GM10847 (cell line): ENCODE measurements around the gene LGALS8.

Source experiments
- POLR2A ChIP-seq: IDR thresholded peaks from 2 replicates; pipeline ENCODE4 v1.6.1; 2011; ENCODE audit not compliant: insufficient read length; ENCODE audit errors: extremely low read depth

Gene LGALS8

GRCh38 chr1:236550961-236551851 lies 27.4 kb downstream of the LGALS8 start:
- no peak for TF ChIP-seq POLR2A

GRCh38 chr1:236552096-236552495 lies 28.3 kb downstream of the LGALS8 start:
- TF ChIP-seq POLR2A: no peak

GRCh38 chr1:236552901-236553300 lies 29.1 kb downstream of the LGALS8 start:
- TF ChIP-seq POLR2A: no peak

GRCh38 chr1:236553370-236553769 lies 29.6 kb downstream of the LGALS8 start:
- TF ChIP-seq POLR2A: no peak

DNA sequence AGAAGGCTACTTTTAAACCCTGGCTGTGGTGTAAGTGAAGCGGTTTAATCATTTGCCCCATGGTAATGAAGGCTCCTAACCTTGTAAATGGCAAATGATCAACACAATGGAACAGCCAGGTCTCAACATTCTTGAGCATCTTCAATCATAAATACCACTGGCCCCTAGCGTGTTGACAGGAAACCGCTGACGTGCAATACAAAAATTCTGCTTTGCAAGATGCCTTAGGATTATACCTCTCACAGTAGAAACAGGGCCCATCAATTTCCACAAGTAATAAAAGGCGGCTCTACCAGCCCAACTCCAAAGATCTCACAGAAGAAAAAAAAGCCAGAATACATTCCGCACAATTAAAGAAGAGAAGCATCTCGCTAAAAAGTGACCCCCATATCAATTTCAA lies 32.8 kb downstream of the LGALS8 start:
- no peak for TF ChIP-seq POLR2A

GRCh38 chr1:236558081-236558480 lies 34.3 kb downstream of the LGALS8 start:
- TF ChIP-seq POLR2A: no peak

DNA sequence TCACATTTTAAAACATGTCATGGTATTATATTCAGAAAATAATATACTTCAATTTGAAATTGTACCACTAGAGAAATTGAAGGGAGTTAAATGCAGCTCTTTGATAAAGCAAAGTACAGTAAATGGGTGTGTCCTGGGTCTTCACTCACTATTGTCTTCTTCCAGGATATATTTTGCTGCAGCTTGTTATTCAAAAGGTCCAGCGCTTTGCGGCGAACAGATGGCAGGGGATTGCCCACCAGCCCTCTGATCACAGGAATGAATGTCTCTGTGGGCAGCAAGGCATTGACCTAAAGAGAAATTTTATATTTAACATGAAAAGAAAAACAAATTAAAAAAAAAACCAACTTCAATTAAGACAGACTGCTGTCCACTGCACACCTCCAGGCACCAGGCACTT lies 35.1 kb downstream of the LGALS8 start:
- TF ChIP-seq POLR2A: no peak

DNA sequence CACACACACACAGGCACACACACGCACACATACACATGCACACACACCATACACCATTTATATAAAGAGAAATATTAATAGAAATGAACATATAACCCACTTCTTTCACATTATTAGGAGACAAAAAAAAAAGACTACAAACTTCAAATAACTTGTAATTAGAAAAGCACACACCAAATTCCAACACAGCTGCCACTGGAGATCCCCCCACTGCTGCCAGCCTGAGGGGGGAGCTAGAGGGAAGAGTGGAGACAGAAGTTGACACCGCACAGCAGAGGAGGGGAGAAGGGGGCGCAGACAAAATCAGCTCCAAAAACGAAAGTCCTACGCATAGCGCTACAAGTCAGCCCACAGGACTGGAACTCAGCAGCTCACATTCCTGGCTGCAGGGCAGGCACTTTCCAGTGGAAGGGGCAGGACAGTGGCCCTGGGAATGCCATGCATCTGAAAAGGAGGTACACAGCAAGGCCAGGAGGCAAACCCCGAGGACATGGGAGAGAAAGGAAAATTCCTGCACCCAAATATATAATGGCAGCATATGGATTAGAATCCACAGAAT lies 36.5 kb downstream of the LGALS8 start:
- TF ChIP-seq POLR2A: no peak

DNA sequence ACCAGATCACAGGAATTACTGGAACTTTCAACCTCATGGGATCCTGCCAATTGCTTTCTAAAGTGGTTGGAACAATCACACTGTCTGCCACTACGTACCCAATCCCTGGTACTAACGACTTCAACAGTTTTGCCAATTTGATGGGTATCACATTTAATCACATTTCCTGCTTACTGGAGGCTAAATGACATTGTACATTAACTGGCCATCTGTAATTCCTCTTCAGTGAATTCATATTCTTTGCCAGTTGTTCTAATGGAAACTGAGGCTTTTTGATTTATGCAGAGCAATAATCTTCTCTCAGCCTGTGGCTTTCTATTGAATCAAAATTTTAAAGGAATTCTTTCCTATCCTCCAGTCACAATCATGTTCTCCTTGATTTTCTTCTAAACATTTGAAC lies 38.2 kb downstream of the LGALS8 start:
- TF ChIP-seq POLR2A: no peak

DNA sequence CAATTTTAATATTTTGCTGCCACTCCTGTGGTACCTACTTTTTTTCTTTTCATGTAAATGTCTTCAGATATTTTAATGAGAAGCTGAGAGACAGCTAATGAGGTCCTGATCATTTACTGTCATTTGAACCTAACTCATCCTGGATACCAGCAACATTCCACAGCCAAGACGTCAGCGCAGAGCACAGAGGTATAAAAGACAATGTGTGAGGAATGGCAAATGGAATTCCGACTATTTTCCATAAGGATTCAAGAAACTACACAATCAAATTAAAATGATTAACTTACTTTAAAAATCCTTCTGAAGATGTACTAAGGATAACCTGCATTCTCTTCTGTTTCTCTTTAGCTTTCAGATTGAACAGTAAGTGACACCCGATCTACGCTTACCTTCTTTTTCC lies 41.7 kb downstream of the LGALS8 start:
- TF ChIP-seq POLR2A: no peak

DNA sequence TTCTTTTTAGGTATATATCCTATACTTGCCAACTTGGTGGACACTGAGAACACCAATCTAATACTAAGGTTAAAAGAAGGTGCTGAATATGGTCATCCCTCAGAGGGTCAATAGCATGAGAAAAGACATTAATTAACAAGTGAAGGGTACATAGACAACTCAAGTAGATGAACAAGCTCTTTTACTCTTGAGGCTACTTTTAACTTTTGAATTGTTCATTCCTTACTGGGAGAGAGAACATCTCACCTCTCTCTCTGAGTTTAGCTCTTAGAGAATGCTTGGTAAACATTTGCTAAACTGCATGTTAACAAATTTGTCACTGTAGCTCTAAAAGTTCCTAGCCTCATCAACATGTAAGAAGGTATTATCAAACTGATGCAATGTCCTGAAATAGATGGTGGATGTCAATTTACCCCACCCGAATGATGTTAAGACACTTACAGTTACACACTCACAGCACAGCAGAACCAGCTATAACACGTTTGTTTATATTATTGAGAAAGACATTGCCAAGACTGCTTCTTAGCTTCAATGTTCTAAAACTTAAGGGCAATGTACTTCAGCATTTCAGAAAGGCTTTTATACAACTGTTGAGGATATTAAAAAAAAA lies 44.6 kb downstream of the LGALS8 start:
- TF ChIP-seq POLR2A: no peak

- no peak for TF ChIP-seq POLR2A
These were observed 51.7 kb downstream of the LGALS8 start for GRCh38 chr1:236575523-236575922.

DNA sequence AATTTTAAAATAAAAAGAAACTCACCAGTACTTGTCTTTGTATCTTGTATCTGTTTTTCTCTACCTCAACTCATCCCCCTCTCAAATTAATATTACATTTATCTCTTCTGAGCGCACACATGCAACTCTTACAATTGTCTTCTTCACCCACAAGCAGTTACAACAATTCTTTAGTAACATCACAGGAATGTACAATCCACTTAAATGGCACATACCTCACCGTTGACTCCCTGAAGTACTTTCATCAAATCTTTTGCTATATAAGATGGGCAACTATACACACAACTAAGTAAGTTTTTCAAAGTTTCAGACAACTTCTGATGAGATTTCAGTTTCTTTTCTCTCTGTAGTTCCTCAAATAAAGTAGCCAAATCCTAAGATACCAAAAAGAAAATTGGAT lies 52.2 kb downstream of the LGALS8 start:
- no peak for TF ChIP-seq POLR2A

DNA sequence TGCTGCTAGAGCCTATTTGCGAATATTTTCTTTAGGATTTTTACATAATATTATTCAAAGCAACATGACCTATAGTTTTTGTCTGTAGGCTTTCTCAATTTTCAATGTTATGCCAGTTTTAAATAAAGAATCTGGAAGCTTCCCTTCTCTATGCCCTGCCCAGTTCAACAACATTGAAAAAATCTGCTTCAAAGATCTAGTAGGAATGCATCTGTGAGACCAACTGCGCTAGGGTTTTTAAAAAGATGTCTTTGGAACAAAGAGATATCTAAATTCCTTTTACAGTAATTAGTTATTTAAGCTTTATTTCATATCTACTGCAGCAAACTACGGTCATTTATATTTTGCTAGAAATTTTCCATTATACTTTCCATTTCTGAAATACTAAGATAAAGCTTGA lies 54.9 kb downstream of the LGALS8 start:
- TF ChIP-seq POLR2A: no peak

DNA sequence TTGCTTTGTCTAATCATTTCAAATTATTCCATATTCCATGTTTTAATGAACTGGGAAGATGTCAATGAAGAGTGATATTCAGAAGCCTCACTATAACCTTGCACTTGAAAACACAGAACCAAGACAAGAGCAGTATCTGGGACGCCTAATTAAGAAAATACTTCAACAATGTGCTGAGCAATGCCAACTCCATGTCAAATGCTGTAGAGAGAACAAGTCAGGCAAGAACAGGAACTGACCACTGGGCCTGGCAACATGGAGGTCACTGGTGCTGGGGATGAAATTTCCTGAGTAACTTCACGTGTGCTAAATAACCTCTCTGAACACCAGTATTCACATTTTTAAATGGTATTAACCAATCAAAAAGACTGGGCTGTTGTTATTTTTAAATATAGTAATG lies 57.7 kb downstream of the LGALS8 start:
- TF ChIP-seq POLR2A: no peak

- TF ChIP-seq POLR2A: no peak
These were observed 65.7 kb downstream of the LGALS8 start for GRCh38 chr1:236589531-236589930.

- no peak for TF ChIP-seq POLR2A
These were observed 66.9 kb downstream of the LGALS8 start for GRCh38 chr1:236590553-236591150.

DNA sequence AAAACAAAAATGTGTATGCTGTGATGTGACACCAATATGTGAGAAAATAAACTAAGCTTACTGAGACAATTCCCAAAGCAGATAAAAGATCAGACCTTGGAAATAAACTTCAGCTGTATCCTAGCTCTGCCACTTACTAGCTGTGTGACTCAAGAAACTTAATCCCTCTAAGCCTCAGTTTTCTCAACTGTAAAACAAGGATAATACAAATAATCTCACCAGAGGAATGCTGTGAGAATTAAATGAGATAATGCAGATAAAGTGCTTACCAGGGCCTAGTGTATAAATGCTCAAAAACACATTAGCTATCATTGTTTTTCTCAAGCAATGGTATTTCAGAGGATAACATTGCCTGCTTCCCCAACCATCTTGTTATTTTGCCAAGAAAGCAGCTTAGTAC lies 78.4 kb downstream of the LGALS8 start:
- no peak for TF ChIP-seq POLR2A
